ENCODE data around the gene L3MBTL3. TPM values are rescaled to one million over a fixed set of nuclear protein-coding genes. Genes with fewer than 3 reads are reported as not detected.
"Not testable (repeated sequence)": the region's sequence is repeated elsewhere in the genome, so short reads cannot be mapped to it uniquely, and the experiment has no call there.

Gene L3MBTL3
- total RNA-seq, 4 donors from 2014 or later: 8.1 to 18.1 (median 14.2) TPM

GRCh38 chr6:130138909-130139242, 120.5 kb downstream of the L3MBTL3 start:
- TF ChIP-seq POLR2A (IDR thresholded peaks at IDR 0.05) (no peak), CTCF (IDR thresholded peaks at IDR 0.05) (no peak)
- Histone ChIP-seq H3K27ac (no peak overlapping the region), H3K4me3 (replicated peaks in 1 of 3) (no peak overlapping the region), H3K36me3 (no peaks in the 10 kb centered on the region), H3K4me1 (no peaks in the 10 kb centered on the region), H3K9me3 (no peaks in the 10 kb centered on the region), H3K27me3 (no peaks in the 10 kb centered on the region)
- no peak for DNase-seq
- intact Hi-C loops (cut with DNase I): no loop called here
- WGBS, 2 donors: 88 to 89% methylated on average over 3 of the region's 3 CpGs

- H3K4me3 ChIP-seq (replicated peaks in 1 of 3): no peak overlapping the region
- no peak overlapping the region for H3K27ac ChIP-seq
- H3K36me3 ChIP-seq: no peaks in the 10 kb centered on the region
- WGBS, 2 donors: 94 to 97% methylated on average over 2 of the region's 2 CpGs
- DNase-seq: no peak
- no peaks in the 10 kb centered on the region for H3K27me3 ChIP-seq
- no peaks in the 10 kb centered on the region for H3K4me1 ChIP-seq
- intact Hi-C loops (cut with DNase I): no loop called here
- H3K9me3 ChIP-seq: no peaks in the 10 kb centered on the region
- TF ChIP-seq POLR2A (IDR thresholded peaks at IDR 0.05): no peak
- TF ChIP-seq CTCF (IDR thresholded peaks at IDR 0.05): no peak
Measured at GRCh38 chr6:130140084-130140483, 121.7 kb downstream of the L3MBTL3 start.

GRCh38 chr6:130143709-130144108, 125.3 kb downstream of the L3MBTL3 start:
- Histone ChIP-seq H3K9me3 (no peaks in the 10 kb centered on the region), H3K4me1 (no peaks in the 10 kb centered on the region), H3K4me3 (replicated peaks in 1 of 3) (no peak overlapping the region), H3K27me3 (no peaks in the 10 kb centered on the region), H3K36me3 (no peaks in the 10 kb centered on the region), H3K27ac (no peak overlapping the region)
- 88 to 97% methylated on average over 3 of the region's 3 CpGs for WGBS, 2 donors
- TF ChIP-seq POLR2A (IDR thresholded peaks at IDR 0.05): no peak
- TF ChIP-seq CTCF (IDR thresholded peaks at IDR 0.05): no peak
- intact Hi-C loops (cut with DNase I): no loop called here
- DNase-seq: no peak

- H3K9me3 ChIP-seq: no peaks in the 10 kb centered on the region
- H3K27ac ChIP-seq: no peak overlapping the region
- H3K27me3 ChIP-seq: no peaks in the 10 kb centered on the region
- 91 to 93% methylated on average over 3 of the region's 3 CpGs for WGBS, 2 donors
- no peaks in the 10 kb centered on the region for H3K4me1 ChIP-seq
- intact Hi-C loops (cut with DNase I): no loop called here
- DNase-seq: no peak
- H3K4me3 ChIP-seq (replicated peaks in 1 of 3): no peak overlapping the region
- TF ChIP-seq CTCF (IDR thresholded peaks at IDR 0.05) (no peak), POLR2A (IDR thresholded peaks at IDR 0.05) (no peak)
- H3K36me3 ChIP-seq: no peaks in the 10 kb centered on the region
Measured at GRCh38 chr6:130147111-130147510, 128.7 kb downstream of the L3MBTL3 start.

- Histone ChIP-seq H3K4me1 (no peaks in the 10 kb centered on the region), H3K4me3 (replicated peaks in 1 of 3) (no peak overlapping the region), H3K36me3 (no peaks in the 10 kb centered on the region), H3K9me3 (no peaks in the 10 kb centered on the region), H3K27ac (no peak overlapping the region), H3K27me3 (no peaks in the 10 kb centered on the region)
- 86 to 88% methylated on average over 7 of the region's 7 CpGs for WGBS, 2 donors
- TF ChIP-seq POLR2A (IDR thresholded peaks at IDR 0.05) (no peak), CTCF (IDR thresholded peaks at IDR 0.05) (no peak)
- intact Hi-C loops (cut with DNase I): no loop called here
- DNase-seq: no peak
Measured at GRCh38 chr6:130148181-130148580, 129.8 kb downstream of the L3MBTL3 start.

- DNase-seq; H3K27me3 ChIP-seq; intact Hi-C loops (cut with DNase I); H3K27ac ChIP-seq; H3K4me1 ChIP-seq; H3K9me3 ChIP-seq; H3K4me3 ChIP-seq (replicated peaks in 1 of 3); H3K36me3 ChIP-seq: not testable (repeated sequence)
- 89 to 96% methylated on average over 2 of the region's 2 CpGs for WGBS, 2 donors
Measured at GRCh38 chr6:130149016-130149415, 130.6 kb downstream of the L3MBTL3 start.

All from thyroid gland (tissue), 4 donors.